WTC11 (cell line): ENCODE results near the gene HLTF. TPM values are rescaled to one million over a fixed set of nuclear protein-coding genes. Genes with fewer than 3 reads are reported as not detected.
A peak's percentile ranks its signal among the peaks of the same experiment; 100 is the strongest.

ENCODE experiments used
- ATAC-seq: fragments of 200-7000 bp; cut with Tn5 transposase; 2 replicates; pipeline ENCODE4 v1.10.0; 2021; ENCODE audit warnings: mild to moderate bottlenecking, moderate library complexity
- CTCF ChIA-PET: fragments of 300-600 bp; sonication (Branson Sonifier 250); formaldehyde crosslinking; loops from one replicate; lab custom pipeline; 2021; ENCODE audit warnings: antibody characterized with exemption; lab: Charles Lee
- POLR2A ChIA-PET: fragments of 350-600 bp; sonication (Branson Sonifier 250); formaldehyde crosslinking; loops from one replicate; lab custom pipeline; 2021; ENCODE audit warnings: antibody characterized with exemption; lab: Charles Lee
- DNase-seq: peaks from one replicate; pipeline ENCODE4 v3.0.0; 2021; ENCODE audit warnings: low spot score
- H3K27ac Mint-ChIP-seq: 2 replicates; pipeline ENCODE4 v1.8.0; 2021; ENCODE audit warnings: mixed read lengths
- H3K27me3 Mint-ChIP-seq: 2 replicates; pipeline ENCODE4 v1.8.0; 2021; ENCODE audit warnings: low read depth, mild to moderate bottlenecking, moderate library complexity, mixed read lengths
- H3K36me3 Mint-ChIP-seq: 2 replicates; pipeline ENCODE4 v1.8.0; 2021; ENCODE audit warnings: mixed read lengths
- H3K4me1 Mint-ChIP-seq: 2 replicates; pipeline ENCODE4 v1.8.0; 2022; ENCODE audit warnings: mixed read lengths
- H3K4me3 Mint-ChIP-seq: 2 replicates; pipeline ENCODE4 v1.8.0; 2021; ENCODE audit warnings: mild to moderate bottlenecking, moderate library complexity, mixed read lengths
- H3K9me3 Mint-ChIP-seq: 2 replicates; pipeline ENCODE4 v1.8.0; 2021; ENCODE audit warnings: mixed read lengths
- CDX4 ChIP-seq: fragments of 250-450 bp; sonication (Bioruptor Pico); IDR thresholded peaks from 2 replicates; pipeline ENCODE4 v1.9.0; 2021; ENCODE audit warnings: moderate library complexity, mild to moderate bottlenecking, inconsistent platforms, borderline replicate concordance
- CREM ChIP-seq: sonication (generic); formaldehyde crosslinking; IDR thresholded peaks from 2 replicates; pipeline ENCODE4 v1.8.1; 2022; ENCODE audit warnings: mild to moderate bottlenecking, missing genetic modification reagents, moderate library complexity
- E2F1 ChIP-seq: sonication (generic); formaldehyde crosslinking; IDR thresholded peaks from 2 replicates; pipeline ENCODE4 v1.8.0; 2022; ENCODE audit warnings: mild to moderate bottlenecking, missing genetic modification reagents
- E2F4 ChIP-seq: sonication (generic); formaldehyde crosslinking; IDR thresholded peaks from 2 replicates; pipeline ENCODE4 v1.8.1; 2022; ENCODE audit warnings: low read depth, mild to moderate bottlenecking, moderate library complexity, missing genetic modification reagents, borderline replicate concordance
- E2F5 ChIP-seq: sonication (generic); formaldehyde crosslinking; IDR thresholded peaks from 2 replicates; pipeline ENCODE4 v1.8.1; 2022; ENCODE audit warnings: mild to moderate bottlenecking, moderate library complexity, missing genetic modification reagents
- ELF4 ChIP-seq: sonication (generic); formaldehyde crosslinking; IDR thresholded peaks from 2 replicates; pipeline ENCODE4 v1.8.1; 2022; ENCODE audit warnings: low read depth, mild to moderate bottlenecking, moderate library complexity, missing genetic modification reagents
- EMX1 ChIP-seq: fragments of 250-450 bp; sonication (Bioruptor Pico); IDR thresholded peaks from 2 replicates; pipeline ENCODE4 v1.8.0; 2021; ENCODE audit warnings: mild to moderate bottlenecking
- FOXJ3 ChIP-seq: sonication (generic); formaldehyde crosslinking; IDR thresholded peaks from 2 replicates; pipeline ENCODE4 v1.9.0; 2021; ENCODE audit warnings: missing genetic modification reagents, mild to moderate bottlenecking, borderline replicate concordance
- FOXK1 ChIP-seq: sonication (generic); formaldehyde crosslinking; IDR thresholded peaks from 2 replicates; pipeline ENCODE4 v1.8.0; 2022; ENCODE audit warnings: mild to moderate bottlenecking, moderate library complexity, missing genetic modification reagents
- FOXP4 ChIP-seq: sonication (generic); formaldehyde crosslinking; IDR thresholded peaks from 2 replicates; pipeline ENCODE4 v1.8.0; 2022; ENCODE audit warnings: mild to moderate bottlenecking, missing genetic modification reagents
- IRF1 ChIP-seq: sonication (generic); formaldehyde crosslinking; IDR thresholded peaks from 2 replicates; pipeline ENCODE4 v1.8.0; 2023; ENCODE audit warnings: missing genetic modification reagents
- NFATC4 ChIP-seq: fragments of 250-450 bp; sonication (Bioruptor Pico); IDR thresholded peaks from 2 replicates; pipeline ENCODE4 v1.9.0; 2021; ENCODE audit warnings: mild to moderate bottlenecking
- NR1H2 ChIP-seq: sonication (generic); formaldehyde crosslinking; IDR thresholded peaks from 2 replicates; pipeline ENCODE4 v1.9.0; 2021; ENCODE audit warnings: mild to moderate bottlenecking, moderate library complexity, missing genetic modification reagents
- SP1 ChIP-seq: sonication (generic); formaldehyde crosslinking; conservative IDR thresholded peaks from 2 replicates; pipeline ENCODE4 v1.8.1; 2022; ENCODE audit warnings: missing genetic modification reagents
- TCF7 ChIP-seq: sonication (generic); formaldehyde crosslinking; IDR thresholded peaks from 2 replicates; pipeline ENCODE4 v1.8.0; 2022; ENCODE audit warnings: mild to moderate bottlenecking, low read depth, missing genetic modification reagents, moderate library complexity
- TEAD4 ChIP-seq: sonication (generic); formaldehyde crosslinking; IDR thresholded peaks from 2 replicates; pipeline ENCODE4 v1.8.0; 2022; ENCODE audit warnings: mild to moderate bottlenecking, missing genetic modification reagents
- ZMAT4 ChIP-seq: fragments of 250-450 bp; sonication (Bioruptor Pico); IDR thresholded peaks from 2 replicates; pipeline ENCODE4 v1.9.0; 2021; ENCODE audit warnings: mild to moderate bottlenecking
- ZNF121 ChIP-seq: sonication (generic); formaldehyde crosslinking; IDR thresholded peaks from 2 replicates; pipeline ENCODE4 v1.8.0; 2023; ENCODE audit warnings: missing genetic modification reagents
- ZNF281 ChIP-seq: sonication (generic); formaldehyde crosslinking; IDR thresholded peaks from 2 replicates; pipeline ENCODE4 v1.8.0; 2023; ENCODE audit warnings: mild to moderate bottlenecking, missing genetic modification reagents
- ZNF671 ChIP-seq: fragments of 250-450 bp; sonication (Bioruptor Pico); IDR thresholded peaks from 2 replicates; pipeline ENCODE4 v1.8.0; 2021; ENCODE audit warnings: mild to moderate bottlenecking
- ZSCAN18 ChIP-seq: fragments of 250-450 bp; sonication (Bioruptor Pico); IDR thresholded peaks from 2 replicates; pipeline ENCODE4 v2.1.2; 2022; ENCODE audit warnings: mild to moderate bottlenecking, moderate library complexity
- total RNA-seq: library from RNA; stranded (reverse); gene quantifications from 3 replicates; pipeline ENCODE4 v1.2.3, GENCODE V29; 2021

The HLTF gene
- total RNA-seq, 1 experiment from 2014 or later = 62.4 TPM

- no peak for TF ChIP-seq ZSCAN18 (CRISPR knock-in tag)
- TF ChIP-seq TCF7 (CRISPR knock-in tag) = no peak
These were observed 33.1 kb upstream of the HLTF start (continued) for GRCh38 chr3:149119466-149119865.

GRCh38 chr3:149118724-149119123 lies 32.4 kb upstream of the HLTF start:
- H3K36me3 Mint-ChIP-seq = peaks cover 7% of the 10 kb centered on the region
- no peak overlapping the region for H3K4me3 Mint-ChIP-seq
- DNase-seq (no peak), ATAC-seq (no peak)
- H3K27ac Mint-ChIP-seq = no peak overlapping the region
- peaks cover 16% of the 10 kb centered on the region for H3K4me1 Mint-ChIP-seq
- POLR2A ChIA-PET = no interaction called here
- CTCF ChIA-PET = interaction anchor here (1.2 to 3.5 kb wide), 2 partner anchors 156 to 163 kb away, joined by 4 to 64 read pairs; no protein-coding TSS in a partner anchor
- peaks cover 6% of the 10 kb centered on the region for H3K9me3 Mint-ChIP-seq
- no peaks in the 10 kb centered on the region for H3K27me3 Mint-ChIP-seq
- no peak for TF ChIP-seq EMX1 (CRISPR knock-in tag)
- TF ChIP-seq IRF1 = no peak
- no peak for TF ChIP-seq FOXK1
- TF ChIP-seq NR1H2 (CRISPR knock-in tag) = no peak

GRCh38 chr3:149115114-149115513 lies 28.8 kb upstream of the HLTF start:
- H3K9me3 Mint-ChIP-seq = peaks cover 13% of the 10 kb centered on the region
- ChIA-PET CTCF (interaction anchor here (1.5 kb wide), 1 partner anchor 160 kb away, joined by 8 read pairs; no protein-coding TSS in a partner anchor), POLR2A (no interaction called here)
- H3K36me3 Mint-ChIP-seq = peaks cover 9% of the 10 kb centered on the region
- ATAC-seq (peak; percentile 16; the same call in 1 of the 2 replicates), DNase-seq (no peak)
- peaks cover 12% of the 10 kb centered on the region for H3K4me1 Mint-ChIP-seq
- no peaks in the 10 kb centered on the region for H3K27me3 Mint-ChIP-seq
- no peak overlapping the region for H3K27ac Mint-ChIP-seq
- H3K4me3 Mint-ChIP-seq = no peak overlapping the region
- TF ChIP-seq SP1 (CRISPR knock-in tag) (no peak), E2F5 (CRISPR knock-in tag) (no peak), ZNF281 (CRISPR knock-in tag) (no peak), ZNF121 (CRISPR knock-in tag) (no peak), NFATC4 (no peak), CREM (no peak), ELF4 (CRISPR knock-in tag) (no peak), TEAD4 (CRISPR knock-in tag) (no peak), ZMAT4 (CRISPR knock-in tag) (no peak), FOXJ3 (CRISPR knock-in tag) (no peak), E2F4 (no peak), E2F1 (CRISPR knock-in tag) (no peak), CDX4 (no peak), ZNF671 (CRISPR knock-in tag) (no peak), FOXP4 (CRISPR knock-in tag) (no peak), ZSCAN18 (CRISPR knock-in tag) (no peak)
